Sigmoid colon (tissue), 7 donors: Measurements from ENCODE around the gene SUGP2. TPM values are rescaled to one million over a fixed set of nuclear protein-coding genes. Genes with fewer than 3 reads are reported as not detected.

Source experiments
- DNase-seq: peaks from one replicate; pipeline ENCODE4 v3.0.0-alpha.2; 2019
- H3K27ac ChIP-seq, 4 donors: fragments of 200-600 bp; sonication (generic); one replicate each; pipeline ENCODE4 v1.5.1; 2016 to 2019; ENCODE audit warnings: mild to moderate bottlenecking in 1 of 4
- H3K27me3 ChIP-seq, 3 donors: fragments of 200-600 bp; sonication (generic); one replicate each; pipeline ENCODE4 v1.5.1; 2019; ENCODE audit warnings: mild to moderate bottlenecking in 1 of 3
- H3K36me3 ChIP-seq, 4 donors: fragments of 200-600 bp; sonication (generic); one replicate each; pipeline ENCODE4 v1.5.1; 2016 to 2019
- H3K4me1 ChIP-seq, 4 donors: fragments of 200-600 bp; sonication (generic); one replicate each; pipeline ENCODE4 v1.5.1; 2017 to 2019
- H3K4me3 ChIP-seq, 4 donors: fragments of 200-600 bp; sonication (generic); one replicate each; pipeline ENCODE4 v1.5.1; 2017 to 2019; ENCODE audit warnings: mild to moderate bottlenecking in 2 of 4, moderate library complexity in 1 of 4
- H3K9me3 ChIP-seq, 4 donors: fragments of 200-600 bp in 3 of 4; sonication (generic) in 3 of 4; one replicate each; pipeline versions ENCODE4 v1.5.1 to v1.6.1; 2013 to 2019
- CTCF ChIP-seq, 4 experiments: fragments of 450-650 bp in 3 of 4; fragments of 200-600 bp in 1 of 4; IDR thresholded peaks; one replicate each; pipeline ENCODE4 v1.5.1; 2016 to 2019; ENCODE audit warnings: antibody characterized with exemption in 4 of 4, mild to moderate bottlenecking in 3 of 4, moderate library complexity in 2 of 4
- EP300 ChIP-seq, 4 donors: sonication (generic); formaldehyde crosslinking; IDR thresholded peaks; one replicate each; pipeline ENCODE4 v1.6.1; 2017; ENCODE audit warnings: antibody characterized with exemption in 4 of 4
- POLR2A ChIP-seq, 2 donors: fragments of 450-650 bp; IDR thresholded peaks; one replicate each; pipeline ENCODE4 v1.6.1; 2016; ENCODE audit warnings: antibody characterized with exemption in 2 of 2, mild to moderate bottlenecking in 2 of 2, moderate library complexity in 2 of 2
- POLR2AphosphoS5 ChIP-seq, 4 donors: sonication (generic); formaldehyde crosslinking; IDR thresholded peaks; one replicate each; pipeline ENCODE4 v1.6.1; 2017; ENCODE audit warnings: antibody characterized with exemption in 4 of 4
- WGBS, 2 donors: extraction: QIAGEN DNeasy Blood & Tissue Kit; methylation state at CpG; one replicate each; pipeline ENCODE4 v1.1.7; 2013; 5-methylcytosine and 5-hydroxymethylcytosine counted together
- intact Hi-C: fragments of 100-400 bp; cut with DNase I; formaldehyde crosslinking; loops from one replicate; pipeline ENCODE4 v1.15.1; 2023
- polyA plus RNA-seq, 3 donors: library from polyadenylated mRNA; stranded (reverse); fragments of 200-250 nt; gene quantifications; one replicate each; pipeline ENCODE4 v1.2.3, GENCODE V29; 2013
- total RNA-seq, 4 donors: library from RNA; depleted of rRNA; stranded (reverse); fragments of >200 nt; gene quantifications; one replicate each; pipeline ENCODE4 v1.1.0, GENCODE V29; 2016
- donor health status: healthy with polysubstance abuse.
- donor health status: Bipolar disorder and iron deficiency.
- donor health status: healthy.

SUGP2 gene
- total and polyA plus RNA-seq, 7 donors = 7.8 to 82.3 (median 30.3) TPM

DNA sequence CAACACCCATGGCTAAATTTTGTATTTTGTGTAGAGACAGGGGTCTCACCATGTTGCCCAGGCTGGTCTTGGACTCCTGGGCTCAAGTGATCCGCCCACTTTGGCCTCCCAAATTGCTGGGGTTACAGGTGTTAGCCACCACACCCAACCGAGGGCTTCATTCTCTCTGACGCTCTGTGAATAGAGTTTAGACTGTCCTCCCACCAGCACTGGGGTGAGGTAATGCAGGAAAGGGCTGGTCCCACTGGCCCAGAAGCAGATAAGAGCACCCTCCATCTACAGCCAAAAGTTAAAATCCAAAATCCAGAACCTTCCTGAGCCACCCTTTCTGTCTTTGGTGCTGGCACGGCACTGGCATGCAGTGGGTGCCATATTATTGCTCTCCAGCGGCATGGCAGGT lies 60.5 kb downstream of the SUGP2 start:
- WGBS, 2 donors = 84 to 89% methylated on average over 5 of the region's 5 CpGs

GRCh38 chr19:18972301-18972811 lies 61.0 kb downstream of the SUGP2 start:
- 40% methylated on average over 12 of the region's 12 CpGs for WGBS, 2 donors

More for the DNA sequence above, 60.5 kb downstream of the SUGP2 start:
- no peaks in the 10 kb centered on the region for H3K27me3 ChIP-seq
- no peaks in the 10 kb centered on the region for H3K9me3 ChIP-seq
- TF ChIP-seq CTCF (IDR thresholded peaks at IDR 0.05) = no peak
- no peak for TF ChIP-seq EP300 (IDR thresholded peaks at IDR 0.05)
- no peak for TF ChIP-seq POLR2AphosphoS5 (IDR thresholded peaks at IDR 0.05)
- no peak for TF ChIP-seq POLR2A (IDR thresholded peaks at IDR 0.05)
- H3K4me3 ChIP-seq = no peak overlapping the region
- no peak for DNase-seq
- peaks cover 0 to 17% (median 0%) of the 10 kb centered on the region in 4 donors for H3K4me1 ChIP-seq
- no peaks in the 10 kb centered on the region for H3K36me3 ChIP-seq
- H3K27ac ChIP-seq = peak overlapping the region in 3 of 4 donors; percentile 20 to 33 (median 28)
- intact Hi-C loops = no loop called here

GRCh38 chr19:18969931-18970659 lies 63.2 kb downstream of the SUGP2 start:
- H3K4me3 ChIP-seq = no peak overlapping the region
- 73 to 85% methylated on average over 13 of the region's 13 CpGs for WGBS, 2 donors
- no peak for TF ChIP-seq CTCF (IDR thresholded peaks at IDR 0.05)
- no peak for TF ChIP-seq POLR2AphosphoS5 (IDR thresholded peaks at IDR 0.05)
- TF ChIP-seq EP300 (IDR thresholded peaks at IDR 0.05) = no peak
- no peak for TF ChIP-seq POLR2A (IDR thresholded peaks at IDR 0.05)
- H3K36me3 ChIP-seq = no peaks in the 10 kb centered on the region
- no peaks in the 10 kb centered on the region for H3K27me3 ChIP-seq
- intact Hi-C loops = no loop called here
- H3K4me1 ChIP-seq = peaks cover 0 to 17% (median 0%) of the 10 kb centered on the region in 4 donors
- H3K27ac ChIP-seq = peak overlapping the region in 2 of 4 donors; percentile 39 to 58
- H3K9me3 ChIP-seq = no peaks in the 10 kb centered on the region
- no peak for DNase-seq

More at GRCh38 chr19:18972301-18972811, 61.0 kb downstream of the SUGP2 start:
- intact Hi-C loops = no loop called here
- no peak for TF ChIP-seq CTCF (IDR thresholded peaks at IDR 0.05)
- no peak for TF ChIP-seq POLR2A (IDR thresholded peaks at IDR 0.05)
- TF ChIP-seq POLR2AphosphoS5 (IDR thresholded peaks at IDR 0.05) = no peak
- TF ChIP-seq EP300 (IDR thresholded peaks at IDR 0.05) = no peak
- DNase-seq = no peak
- H3K4me1 ChIP-seq = peaks cover 0 to 17% (median 0%) of the 10 kb centered on the region in 4 donors
- no peak overlapping the region for H3K4me3 ChIP-seq
- no peaks in the 10 kb centered on the region for H3K9me3 ChIP-seq
- no peaks in the 10 kb centered on the region for H3K27me3 ChIP-seq
- no peaks in the 10 kb centered on the region for H3K36me3 ChIP-seq
- H3K27ac ChIP-seq = peak overlapping the region in 3 of 4 donors; percentile 20 to 33 (median 28)

DNA sequence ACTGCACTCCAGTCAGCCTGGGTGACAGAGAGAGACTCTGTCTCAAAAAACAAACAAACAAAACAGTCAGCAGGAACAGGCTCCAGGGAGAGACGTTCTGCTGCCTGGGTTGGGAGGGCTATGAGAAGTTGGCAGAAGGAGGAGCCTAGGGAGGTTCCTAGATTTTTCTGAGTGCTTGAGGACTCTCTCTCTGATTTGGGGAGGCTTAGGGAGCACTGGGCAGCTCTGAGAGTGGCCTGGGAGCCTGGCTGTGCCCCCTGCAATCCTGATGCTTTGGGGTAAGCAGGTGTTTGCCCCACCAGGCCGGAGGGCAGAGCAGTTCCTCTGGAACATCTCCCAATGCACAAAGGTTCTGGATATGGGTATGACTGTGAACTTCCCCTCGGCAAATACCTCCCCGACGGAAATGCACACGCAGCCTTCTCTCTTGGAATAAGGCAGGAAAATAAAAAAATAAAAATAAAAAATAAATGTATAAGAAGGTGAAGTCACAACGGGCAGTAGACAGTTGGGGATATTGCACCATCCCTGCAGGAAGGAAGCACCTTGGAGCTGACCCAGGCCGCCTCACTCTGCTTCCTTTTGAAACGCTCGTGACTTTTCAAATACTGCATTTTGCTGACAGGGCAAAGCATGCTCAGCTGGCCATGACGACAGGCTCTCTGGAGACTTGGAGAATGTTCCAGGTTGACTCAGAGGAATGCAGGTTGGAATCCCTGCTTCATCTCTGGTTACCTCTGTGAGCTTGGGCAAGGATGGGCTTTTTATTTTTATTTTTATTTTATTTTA lies 65.8 kb downstream of the SUGP2 start:
- WGBS, 2 donors = 37 to 61% methylated on average over 11 of the region's 11 CpGs
- DNase-seq = peak; percentile 86
- TF ChIP-seq CTCF (IDR thresholded peaks at IDR 0.05) (no peak), POLR2AphosphoS5 (IDR thresholded peaks at IDR 0.05) (peak in 1 of 4 donors; percentile 77), EP300 (IDR thresholded peaks at IDR 0.05) (peak in 1 of 4 donors; percentile 54)

More for the DNA sequence above, 65.8 kb downstream of the SUGP2 start:
- peaks cover 0 to 17% (median 0%) of the 10 kb centered on the region in 4 donors for H3K4me1 ChIP-seq
- H3K27me3 ChIP-seq = peaks cover 0 to 4% (median 0%) of the 10 kb centered on the region in 3 donors
- no peaks in the 10 kb centered on the region for H3K9me3 ChIP-seq
- H3K27ac ChIP-seq = peak overlapping the region; percentile 42 to 71 (median 58)
- intact Hi-C loops = no loop called here
- no peaks in the 10 kb centered on the region for H3K36me3 ChIP-seq
- H3K4me3 ChIP-seq = no peak overlapping the region
